ENCODE measurements around the gene PNPLA1. TPM values are rescaled to one million over a fixed set of nuclear protein-coding genes. Genes with fewer than 3 reads are reported as not detected.

PNPLA1 gene
- total RNA-seq, 1 donor from 2014 or later = not detected

DNA sequence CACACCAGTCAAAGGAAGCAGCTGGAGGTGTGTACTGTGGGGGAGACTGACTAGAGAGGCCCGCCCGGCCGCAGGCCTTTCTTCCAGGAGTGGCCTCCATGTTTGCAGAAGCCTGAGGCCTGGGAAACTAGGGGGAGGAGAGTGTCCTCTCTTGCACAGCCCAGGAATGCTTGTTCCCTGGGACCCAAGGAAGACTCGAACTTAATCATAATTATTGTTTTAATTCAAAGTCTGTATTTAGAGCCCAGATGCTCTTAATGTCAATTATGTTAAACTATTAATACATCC lies 43.7 kb downstream of the PNPLA1 start:
- no peak for TF ChIP-seq CTCF (IDR thresholded peaks at IDR 0.05)
- Histone ChIP-seq H3K4me1 (peaks cover 0 to 2% of the 10 kb centered on the region in 2 donors), H3K27ac (no peak overlapping the region), H3K9me3 (no peaks in the 10 kb centered on the region), H3K4me3 (no peak overlapping the region), H3K27me3 (no peaks in the 10 kb centered on the region), H3K36me3 (no peaks in the 10 kb centered on the region)
- intact Hi-C loops (cut with DNase I) = no loop called here
- DNase-seq (ENCODE audit: low spot score in 2 of 2) = no peak

DNA sequence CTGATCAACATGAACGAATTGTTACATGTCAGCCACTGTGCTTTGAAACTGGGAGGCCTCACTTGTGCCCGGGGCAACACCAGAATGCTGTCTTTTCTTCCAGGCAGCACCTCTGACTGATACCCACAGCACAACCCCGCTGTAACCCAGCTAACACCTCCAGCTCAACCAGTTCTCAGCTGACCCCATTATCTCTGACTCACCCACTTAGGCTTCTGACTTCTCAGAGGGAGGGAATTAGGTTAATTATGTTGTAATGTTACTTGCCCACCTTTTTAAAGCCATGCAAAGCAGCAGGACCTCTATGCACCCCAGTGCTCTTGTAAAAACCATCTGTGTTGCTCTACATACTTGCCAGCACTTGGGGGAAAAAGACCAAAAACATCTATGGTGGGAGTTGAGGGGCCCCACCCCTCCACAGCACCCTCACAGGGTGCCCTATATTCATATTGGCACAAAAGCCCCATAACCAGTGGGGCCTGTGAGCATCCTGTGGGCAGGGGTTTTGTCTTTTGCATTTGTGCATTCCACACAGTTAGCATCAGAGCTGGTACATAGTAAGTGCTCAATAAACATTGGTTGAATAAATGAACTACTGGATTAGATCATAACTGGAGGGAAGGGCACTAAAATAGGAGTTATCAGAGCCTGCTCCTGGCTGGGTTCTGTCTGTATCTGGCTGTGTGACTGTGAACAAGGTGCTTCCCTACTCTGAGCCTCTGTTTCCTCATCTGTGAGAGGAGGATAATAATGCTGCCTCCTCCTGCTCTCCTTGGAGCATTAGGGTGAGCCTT lies 44.6 kb downstream of the PNPLA1 start:
- intact Hi-C loops (cut with DNase I) = no loop called here
- no peak for DNase-seq (ENCODE audit: low spot score in 2 of 2)
- Histone ChIP-seq H3K36me3 (no peaks in the 10 kb centered on the region), H3K27me3 (no peaks in the 10 kb centered on the region), H3K27ac (no peak overlapping the region), H3K4me1 (peaks cover 0 to 2% of the 10 kb centered on the region in 2 donors), H3K9me3 (no peaks in the 10 kb centered on the region), H3K4me3 (no peak overlapping the region)
- TF ChIP-seq CTCF (IDR thresholded peaks at IDR 0.05) = no peak

- Histone ChIP-seq H3K27ac (no peak overlapping the region), H3K36me3 (no peaks in the 10 kb centered on the region), H3K9me3 (no peaks in the 10 kb centered on the region), H3K27me3 (no peaks in the 10 kb centered on the region), H3K4me3 (no peak overlapping the region), H3K4me1 (peaks cover 0 to 2% of the 10 kb centered on the region in 2 donors)
- DNase-seq (ENCODE audit: low spot score in 2 of 2) = no peak
- TF ChIP-seq CTCF (IDR thresholded peaks at IDR 0.05) = no peak
- intact Hi-C loops (cut with DNase I) = no loop called here
These were observed 46.1 kb downstream of the PNPLA1 start for GRCh38 chr6:36315921-36316320.

DNA sequence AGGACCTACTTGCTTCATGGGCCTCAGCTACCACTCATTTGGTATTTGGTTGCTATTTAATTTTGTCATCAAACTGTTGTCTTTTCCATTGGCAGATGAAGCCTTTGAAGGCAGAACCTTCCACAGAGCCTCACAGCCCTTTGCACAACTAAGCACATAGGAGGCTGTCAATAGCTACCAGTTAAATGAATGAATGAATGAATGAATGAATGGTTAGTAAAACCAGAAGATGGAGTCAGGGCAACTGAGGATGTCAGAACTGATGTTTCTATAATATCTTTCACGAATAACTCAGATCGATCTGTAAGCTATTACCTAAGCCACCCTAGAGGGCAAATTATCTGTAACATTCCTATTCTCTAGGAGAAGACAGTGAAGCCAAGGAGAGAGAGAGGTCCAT lies 47.8 kb downstream of the PNPLA1 start:
- H3K27me3 ChIP-seq = no peaks in the 10 kb centered on the region
- intact Hi-C loops (cut with DNase I) = no loop called here
- TF ChIP-seq CTCF (IDR thresholded peaks at IDR 0.05) = no peak

DNA sequence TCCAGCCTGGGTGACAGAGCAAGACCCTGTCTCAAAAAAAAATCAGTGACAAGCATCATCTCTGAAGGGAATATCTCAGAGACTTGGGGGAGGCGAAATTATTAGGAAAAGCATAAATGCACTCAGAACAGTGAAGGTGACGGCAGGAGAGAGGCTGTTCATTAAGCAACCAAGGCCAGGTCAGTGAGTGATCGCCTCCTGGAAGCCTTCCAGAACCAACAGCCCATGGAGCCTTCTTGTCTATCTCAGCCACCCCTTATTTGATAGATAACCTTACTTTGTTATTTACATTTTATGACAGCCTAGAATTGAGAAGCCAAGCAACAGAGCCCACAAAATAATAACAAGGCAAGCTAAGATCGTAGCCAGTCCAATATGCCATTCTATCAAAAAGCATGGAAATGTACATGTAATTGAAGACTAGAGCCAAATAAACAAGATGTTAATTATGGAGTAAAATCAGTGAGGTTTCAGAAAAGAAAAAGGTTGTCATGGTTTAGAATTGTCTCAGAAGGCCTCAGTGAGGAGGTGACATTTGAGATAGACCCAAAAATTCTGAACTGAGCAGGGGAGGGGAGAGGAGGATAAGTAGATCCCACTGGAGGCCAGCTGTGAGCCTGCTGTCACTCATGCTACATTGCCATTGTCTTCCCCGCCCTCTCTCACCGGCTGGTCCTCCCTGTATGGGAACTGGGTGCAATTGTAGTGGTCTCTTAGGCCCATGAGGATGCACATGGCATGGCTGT lies 49.0 kb downstream of the PNPLA1 start:
- Histone ChIP-seq H3K27me3 (no peaks in the 10 kb centered on the region), H3K9me3 (no peaks in the 10 kb centered on the region), H3K4me3 (no peak overlapping the region), H3K36me3 (no peaks in the 10 kb centered on the region), H3K4me1 (no peaks in the 10 kb centered on the region), H3K27ac (no peak overlapping the region)
- no peak for TF ChIP-seq CTCF (IDR thresholded peaks at IDR 0.05)
- intact Hi-C loops (cut with DNase I) = no loop called here
- DNase-seq (ENCODE audit: low spot score in 2 of 2) = no peak

More for the DNA sequence above, 47.8 kb downstream of the PNPLA1 start:
- Histone ChIP-seq H3K27ac (no peak overlapping the region), H3K4me1 (peaks cover 0 to 2% of the 10 kb centered on the region in 2 donors), H3K4me3 (no peak overlapping the region), H3K36me3 (no peaks in the 10 kb centered on the region), H3K9me3 (no peaks in the 10 kb centered on the region)
- DNase-seq (ENCODE audit: low spot score in 2 of 2) = no peak
